NT2/D1 (cell line): ENCODE results near the gene ITPK1.

Source experiments
- YY1 ChIP-seq: IDR thresholded peaks from 2 replicates; pipeline ENCODE4 v1.6.1; 2011; ENCODE audit not compliant: insufficient read length, insufficient read depth
- ZNF274 ChIP-seq: IDR thresholded peaks from 2 replicates; pipeline ENCODE4 v1.6.1; 2011; ENCODE audit warnings: mild to moderate bottlenecking, low read depth, low read length

DNA sequence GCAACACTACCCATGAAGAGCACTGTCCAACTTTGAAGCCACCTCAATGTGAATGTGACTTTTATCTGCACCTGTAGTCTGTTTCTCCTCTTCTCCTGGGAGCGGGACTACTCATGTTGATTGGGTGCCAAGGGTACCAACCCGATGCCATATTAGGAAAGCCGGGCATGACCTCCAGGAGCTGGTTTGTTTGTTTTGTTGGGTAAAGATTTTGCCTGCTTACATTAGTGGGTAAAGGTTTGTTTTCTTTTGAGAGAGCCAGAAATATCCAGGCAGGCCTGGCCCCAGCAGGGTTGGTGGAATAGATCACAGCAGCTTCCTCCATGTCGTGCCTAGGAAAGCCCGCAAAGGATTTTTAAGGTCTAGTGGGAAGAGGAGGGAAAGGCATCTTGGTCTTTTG is 19.7 kb upstream of the ITPK1 start:
- TF ChIP-seq ZNF274 = no peak
- TF ChIP-seq YY1 = no peak
